GDM1 (cell line): ENCODE measurements around the gene GRM5.
"Not testable (repeated sequence)": the region's sequence is repeated elsewhere in the genome, so short reads cannot be mapped to it uniquely, and the experiment has no call there.

Experiments used
- DNase-seq: peaks from one replicate; lab custom pipeline; 2025; lab: John Stamatoyannopoulos, UW

Gene GRM5

GRCh38 chr11:89065651-89066201, at the start of gene GRM5:
Gene GRM5, minus strand, starts transcription at chr11:89065982. Its CDS starts 18,110 bp downstream, at chr11:89047872.
- DNase-seq = not testable (repeated sequence)

- DNase-seq = not testable (repeated sequence)
Measured at GRCh38 chr11:89097956-89098355, 32.2 kb upstream of the GRM5 start.

- DNase-seq = not testable (repeated sequence)
Measured at GRCh38 chr11:89093806-89094205, 28.0 kb upstream of the GRM5 start.

- DNase-seq = not testable (repeated sequence)
Measured at GRCh38 chr11:89084951-89085350, 19.2 kb upstream of the GRM5 start.

- DNase-seq = not testable (repeated sequence)
Measured at GRCh38 chr11:89070911-89071310, 5.1 kb upstream of the GRM5 start.

GRCh38 chr11:89067264-89067663, 1.5 kb upstream of the GRM5 start:
- DNase-seq = no peak

GRCh38 chr11:89065066-89065465, 716 bp downstream of the GRM5 start:
- no peak for DNase-seq

GRCh38 chr11:89063481-89063951, 2.3 kb downstream of the GRM5 start:
- not testable (repeated sequence) for DNase-seq

- not testable (repeated sequence) for DNase-seq
Measured at GRCh38 chr11:89062771-89063298, 2.9 kb downstream of the GRM5 start.

GRCh38 chr11:89061839-89062238, 3.9 kb downstream of the GRM5 start:
- not testable (repeated sequence) for DNase-seq

- DNase-seq = not testable (repeated sequence)
Measured at GRCh38 chr11:89057406-89057805, 8.4 kb downstream of the GRM5 start.

GRCh38 chr11:89052220-89052619, 13.6 kb downstream of the GRM5 start:
- DNase-seq = no peak

GRCh38 chr11:89047159-89047558, 18.6 kb downstream of the GRM5 start:
- DNase-seq = not testable (repeated sequence)

- not testable (repeated sequence) for DNase-seq
Measured at GRCh38 chr11:89043861-89044588, 21.8 kb downstream of the GRM5 start.

- not testable (repeated sequence) for DNase-seq
Measured at GRCh38 chr11:89029671-89030070, 36.1 kb downstream of the GRM5 start.

- DNase-seq = no peak
Measured at GRCh38 chr11:89021339-89021738, 44.4 kb downstream of the GRM5 start.

- not testable (repeated sequence) for DNase-seq
Measured at GRCh38 chr11:89019827-89020547, 45.8 kb downstream of the GRM5 start.

GRCh38 chr11:89016214-89016613, 49.6 kb downstream of the GRM5 start:
- no peak for DNase-seq

GRCh38 chr11:89015614-89016013, 50.2 kb downstream of the GRM5 start:
- DNase-seq = no peak

GRCh38 chr11:89000852-89001251, 64.9 kb downstream of the GRM5 start:
- DNase-seq = not testable (repeated sequence)

GRCh38 chr11:88979641-88980040, 86.1 kb downstream of the GRM5 start:
- no peak for DNase-seq

- DNase-seq = not testable (repeated sequence)
Measured at GRCh38 chr11:88978992-88979391, 86.8 kb downstream of the GRM5 start.
